ENCODE measurements around the gene KPTN.

- TF ChIP-seq CTCF (IDR thresholded peaks at IDR 0.05; ENCODE audit: control extremely low read depth in 1 of 3, insufficient read depth in 1 of 3, low read depth in 1 of 3, low read length in 3 of 3) (no peak), CBX8 (IDR thresholded peaks at IDR 0.05; ENCODE audit: borderline replicate concordance, low read depth, low read length) (no peak), CHD2 (IDR thresholded peaks at IDR 0.05; ENCODE audit: low read length) (no peak), ZNF274 (IDR thresholded peaks at IDR 0.05; ENCODE audit: borderline replicate concordance, extremely low read depth, low read length) (no peak), SP1 (IDR thresholded peaks at IDR 0.05; ENCODE audit: low read depth, low read length) (no peak), EGR1 (IDR thresholded peaks at IDR 0.05; ENCODE audit: borderline replicate concordance, low read depth, low read length) (no peak), EP300 (IDR thresholded peaks at IDR 0.05; ENCODE audit: borderline replicate concordance in 1 of 2, low read depth in 2 of 2, low read length in 2 of 2) (no peak), EZH2 (IDR thresholded peaks at IDR 0.05; ENCODE audit: low read depth, low read length, severe bottlenecking) (no peak)
Measured at GRCh38 chr19:47494211-47494547, 10.2 kb upstream of the KPTN start.

All from H1 (cell line).